H1 (cell line): ENCODE results near the gene SKAP1. TPM values are rescaled to one million over a fixed set of nuclear protein-coding genes. Genes with fewer than 3 reads are reported as not detected.

Experiments used
- RAD21 ChIP-seq, 2 experiments: IDR thresholded peaks in 1 of 2; conservative IDR thresholded peaks in 1 of 2; 2 replicates each; pipeline ENCODE4 v1.6.1; 2011; ENCODE audit warnings: low read depth in 2 of 2, low read length in 2 of 2, improper control_type of control experiment in 1 of 2, inconsistent platforms in 1 of 2, mild to moderate bottlenecking in 1 of 2, moderate library complexity in 1 of 2
- polyA plus RNA-seq, 7 experiments: library from polyadenylated mRNA; depleted of rRNA in 3 of 7; stranded (reverse) in 5 of 7; unstranded in 2 of 7; fragments of >200 nt in 5 of 7; fragments of 200-250 nt in 2 of 7; gene quantifications; 1 replicate in 5 of 7; 2 replicates in 1 of 7; 4 replicates in 1 of 7; pipeline versions ENCODE4 v1.2.1 to v1.2.3, GENCODE V29; 2011 to 2013; ENCODE audit warnings: missing spikeins in 2 of 7, mixed read lengths in 2 of 7
- total RNA-seq: library from RNA; stranded (reverse); fragmentation: NEBNext Ultra II Directional; extraction: Animal tissue kit (Norgen Biotek cat#: 25700); gene quantifications from 2 replicates; pipeline ENCODE4 v1.2.1, GENCODE V29; 2021

The SKAP1 gene
- total and polyA plus RNA-seq, 2 of the 8 experiments (the other 6 are each of a cell fraction or from before 2014, with no cell fraction given) = not detected

DNA sequence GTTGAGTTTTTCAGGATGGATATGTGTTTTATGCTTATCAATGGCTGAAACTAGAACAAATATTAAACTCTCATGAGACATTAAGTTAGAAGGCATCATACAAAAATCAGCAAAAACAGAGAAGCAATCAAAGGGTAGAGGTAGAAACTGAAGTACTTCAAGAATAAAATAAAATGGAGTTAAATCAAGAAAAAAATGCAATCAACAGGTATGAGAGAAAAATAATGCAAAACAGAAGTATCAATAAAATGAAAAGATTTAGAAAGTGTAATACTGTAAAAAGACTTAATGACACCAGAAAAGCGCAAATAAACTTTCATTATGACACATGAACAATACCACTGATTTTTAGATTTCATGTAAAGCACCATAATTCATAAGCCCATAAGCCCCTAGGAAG is 112.3 kb downstream of the SKAP1 start (continued):
- no peak for TF ChIP-seq RAD21 (IDR thresholded peaks at IDR 0.05 in 1 of 2, conservative IDR thresholded peaks at IDR 0.05 in 1 of 2; ENCODE audit: low read depth in 2 of 2, low read length in 2 of 2)
